Activated naive CD4-positive, alpha-beta T cell treated with anti-CD3 and anti-CD28 coated beads, Interleukin-2, amount 50 U/mL, for 16 hours (primary cell): Measurements from ENCODE around the gene TTC21A.
"Not testable (repeated sequence)": the region's sequence is repeated elsewhere in the genome, so short reads cannot be mapped to it uniquely, and the experiment has no call there.

ENCODE experiments used
- DNase-seq: peaks from one replicate; pipeline ENCODE4 v3.0.0-alpha.2; 2020

The TTC21A gene

DNA sequence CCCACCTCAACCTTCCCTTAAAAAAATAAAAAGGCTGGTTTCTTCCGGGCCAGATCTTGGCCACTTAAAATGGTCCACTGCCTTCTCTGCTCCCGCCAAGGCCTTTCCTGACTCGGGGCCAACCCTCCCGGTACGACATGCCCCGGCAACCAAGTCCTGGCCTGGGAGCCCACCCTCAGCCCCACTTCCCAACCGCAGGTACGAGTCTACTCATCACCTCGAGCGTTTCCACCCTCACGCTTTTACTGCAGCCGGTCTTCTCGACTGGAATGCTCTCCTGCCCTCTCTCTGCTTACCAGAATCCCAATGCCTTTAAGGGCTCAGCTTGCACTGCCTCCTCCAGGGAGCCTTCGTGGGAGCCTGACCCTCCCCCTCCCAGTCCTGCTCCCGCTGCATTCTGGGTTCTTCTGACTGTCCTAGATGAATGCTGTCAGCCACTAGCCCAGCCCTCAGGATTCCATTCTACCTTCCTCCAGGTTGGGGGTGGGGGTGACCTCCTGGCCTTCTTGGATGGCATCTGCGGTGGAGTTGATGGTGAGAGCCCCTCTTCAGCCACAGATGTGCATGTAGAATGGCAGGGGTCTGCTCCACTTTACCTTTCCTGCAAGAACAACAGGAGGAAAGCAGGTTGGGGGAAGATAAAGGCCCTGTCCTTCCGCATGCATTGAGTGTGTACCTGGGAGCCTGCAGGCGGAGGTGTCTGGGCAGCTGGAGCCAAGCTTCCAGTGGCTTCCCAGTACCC is 47.0 kb downstream of the TTC21A start:
- no peak for DNase-seq

DNA sequence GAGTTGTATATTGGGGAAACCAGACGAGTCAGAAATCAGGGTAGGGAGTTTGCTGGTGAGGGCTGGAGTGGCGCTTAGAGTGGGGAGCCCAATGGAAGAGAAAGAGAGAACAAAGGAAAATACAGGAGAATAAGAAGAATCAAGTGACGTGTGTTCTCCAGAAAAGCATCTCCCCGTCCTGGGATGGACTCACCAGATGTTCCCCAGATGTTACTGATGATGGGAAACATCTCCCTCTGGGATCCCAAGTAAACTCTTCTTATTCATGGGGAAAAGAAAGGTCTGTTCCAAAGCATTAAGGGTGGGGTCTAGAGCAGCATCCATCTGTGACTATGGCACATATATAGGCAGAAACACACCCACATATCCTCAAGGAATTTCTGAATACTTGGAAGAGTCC is 48.9 kb downstream of the TTC21A start:
- DNase-seq: no peak

DNA sequence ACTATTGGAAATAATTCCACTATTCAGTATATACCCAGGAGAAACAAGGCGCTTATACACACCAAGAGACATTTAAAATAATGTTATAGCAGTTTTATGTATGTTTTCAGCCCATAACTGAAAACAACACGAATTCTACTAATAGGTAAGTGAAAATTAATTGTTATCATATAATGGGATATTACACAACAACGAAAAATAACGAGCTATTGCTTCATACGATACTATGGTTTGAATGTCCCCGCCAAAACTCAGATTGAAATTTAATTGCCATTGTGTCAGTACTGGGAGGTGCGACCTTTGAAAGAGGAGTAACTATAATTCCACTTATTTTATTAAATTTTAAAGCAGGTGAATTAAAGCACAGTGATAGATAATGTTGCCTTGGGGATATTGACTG is 49.9 kb downstream of the TTC21A start:
- no peak for DNase-seq

DNA sequence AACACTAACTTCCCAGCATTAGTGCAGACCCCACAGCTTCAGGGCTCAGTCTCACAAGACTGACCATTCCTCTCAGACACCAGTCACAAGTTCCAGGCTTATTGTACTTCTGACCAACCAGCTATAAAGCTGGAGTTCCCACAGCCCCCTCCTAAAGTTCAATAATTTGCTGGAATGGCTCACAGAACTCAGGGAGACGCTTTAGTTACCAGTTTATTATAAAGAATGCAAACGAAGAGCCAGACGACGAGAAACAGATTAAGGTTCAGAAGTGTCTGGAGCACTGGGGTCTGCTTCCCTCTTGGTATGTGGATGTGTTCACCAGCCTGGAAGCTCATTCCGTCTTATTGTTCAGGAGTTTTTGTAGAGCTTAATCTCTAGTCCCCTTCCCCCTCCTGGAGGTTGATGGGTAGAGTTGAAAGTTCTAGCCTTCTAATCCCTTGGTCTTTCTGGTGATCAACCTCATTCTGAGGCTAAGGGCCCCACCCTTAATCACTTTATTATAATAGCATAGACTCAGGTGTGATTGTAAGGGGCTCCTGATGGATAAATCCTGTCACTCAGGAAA is 50.8 kb downstream of the TTC21A start:
- DNase-seq: no peak

DNA sequence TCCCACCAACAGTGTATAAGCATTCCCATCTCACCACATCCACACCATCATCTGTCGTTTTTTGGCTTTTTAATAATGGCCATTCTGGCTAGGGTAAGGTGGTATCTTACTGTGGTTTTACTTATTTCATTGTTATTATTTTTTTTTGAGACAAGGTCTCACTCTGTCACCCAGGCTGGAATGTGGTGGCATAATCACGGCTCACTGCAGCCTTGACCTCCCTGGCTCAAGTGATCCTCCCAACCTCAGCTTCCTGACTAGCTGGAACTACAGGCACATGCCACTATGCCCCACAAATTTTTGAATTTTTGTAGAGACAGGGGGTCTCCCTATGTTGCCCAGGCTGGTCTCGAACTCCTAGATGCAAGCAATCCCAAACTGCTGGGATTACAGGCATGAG is 56.9 kb downstream of the TTC21A start:
- DNase-seq: no peak

DNA sequence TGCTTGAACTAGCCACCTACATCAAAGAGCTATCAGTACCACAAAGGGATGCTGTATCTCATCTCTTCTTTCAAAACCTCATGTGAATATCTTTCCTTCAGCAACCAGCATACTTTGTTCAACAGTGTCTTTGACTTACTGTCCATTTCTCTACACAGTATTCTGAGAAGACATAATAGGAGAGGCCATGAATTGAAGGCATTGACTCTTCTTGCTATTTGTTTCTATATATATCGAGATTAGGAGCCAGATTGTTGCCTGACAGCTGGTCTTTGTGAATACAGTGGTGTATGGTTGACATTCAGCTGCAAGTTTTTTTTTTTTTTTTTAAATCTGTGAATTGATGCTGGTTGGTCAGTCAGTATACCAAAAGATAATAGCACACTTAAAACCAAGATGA is 58.0 kb downstream of the TTC21A start:
- no peak for DNase-seq

DNA sequence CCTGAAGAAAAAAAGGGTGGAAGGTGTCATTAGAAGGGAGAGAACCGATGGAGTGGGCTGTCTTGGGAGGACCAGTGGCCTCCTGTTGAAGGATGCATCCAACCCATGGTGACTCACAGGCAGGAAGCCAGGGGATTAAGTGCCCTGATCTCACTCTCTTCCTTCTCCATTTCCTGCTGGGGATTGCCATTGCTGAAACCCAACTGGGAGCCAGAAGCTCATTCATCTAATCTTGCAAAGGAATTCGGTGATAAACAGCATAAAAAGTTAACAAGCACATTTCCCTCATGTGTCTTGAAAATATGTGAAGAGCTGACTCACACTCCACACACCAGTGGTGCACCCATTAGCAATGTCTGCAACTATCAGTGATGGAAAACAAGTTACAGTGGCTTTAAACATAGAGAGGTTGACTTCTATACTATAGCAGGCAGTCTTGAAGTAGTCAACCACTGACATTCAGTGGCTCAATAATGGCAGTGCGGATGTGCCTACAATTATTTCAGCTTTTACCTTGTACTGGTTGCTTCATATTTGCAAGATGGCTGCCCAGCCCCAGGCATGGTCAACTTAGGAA is 58.7 kb downstream of the TTC21A start:
- DNase-seq: no peak

DNA sequence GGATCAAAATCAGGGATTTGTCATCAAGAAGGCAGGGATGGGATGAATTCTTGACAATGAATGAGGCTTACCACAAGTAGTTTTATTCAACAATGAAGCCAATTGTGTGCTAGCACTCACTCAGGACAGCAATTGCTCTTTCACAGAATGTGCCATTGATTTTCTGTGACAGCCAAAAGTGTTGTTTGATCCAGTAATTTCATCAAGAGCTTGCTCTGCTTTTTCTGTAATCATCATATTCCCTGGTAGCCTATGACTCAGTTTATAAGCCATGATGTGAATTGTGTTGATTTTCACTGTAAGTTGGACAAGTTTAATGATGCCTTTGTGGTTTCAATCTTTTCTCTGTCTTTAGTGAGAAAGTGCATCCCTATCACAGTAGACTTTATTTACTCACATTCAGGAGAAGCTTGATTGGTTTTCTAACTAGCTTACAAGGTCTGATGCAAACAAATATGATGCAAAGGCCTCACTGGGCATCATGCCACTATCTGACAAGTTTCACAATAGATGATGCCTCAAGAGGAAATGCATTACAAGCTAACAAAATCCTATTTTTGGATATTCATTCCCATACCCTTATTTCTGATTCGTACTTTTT is 59.6 kb downstream of the TTC21A start:
- DNase-seq: no peak

DNA sequence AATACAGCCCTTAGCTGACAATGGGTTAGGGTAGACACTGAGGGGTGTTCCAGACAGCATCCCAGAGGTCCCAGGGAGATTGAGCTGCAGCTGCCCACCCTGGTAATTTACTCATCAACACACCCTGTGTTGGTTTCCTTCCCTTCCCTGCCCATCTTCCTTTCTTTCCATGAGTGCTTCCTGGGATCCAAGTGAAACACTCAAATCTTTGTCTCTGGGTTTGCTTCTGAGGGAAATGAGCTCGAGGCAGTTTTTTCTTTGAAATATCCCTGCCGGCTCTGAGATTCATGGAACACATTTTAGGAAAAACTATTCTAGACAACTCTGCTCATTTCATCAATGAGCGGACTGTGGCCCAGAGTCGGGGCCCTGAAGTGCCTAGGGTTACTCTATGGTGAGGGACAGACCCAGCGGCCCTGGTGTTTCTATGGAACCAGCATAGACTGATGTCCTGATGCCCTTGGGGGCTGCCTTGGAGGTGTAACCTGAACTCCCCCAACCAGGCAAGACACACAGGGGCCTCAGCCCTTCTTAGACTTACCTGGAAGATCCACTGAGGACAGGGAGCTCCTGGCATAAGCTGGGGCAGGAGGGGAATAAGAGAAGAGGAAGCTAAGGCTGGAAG is 60.8 kb downstream of the TTC21A start:
- DNase-seq: no peak

DNA sequence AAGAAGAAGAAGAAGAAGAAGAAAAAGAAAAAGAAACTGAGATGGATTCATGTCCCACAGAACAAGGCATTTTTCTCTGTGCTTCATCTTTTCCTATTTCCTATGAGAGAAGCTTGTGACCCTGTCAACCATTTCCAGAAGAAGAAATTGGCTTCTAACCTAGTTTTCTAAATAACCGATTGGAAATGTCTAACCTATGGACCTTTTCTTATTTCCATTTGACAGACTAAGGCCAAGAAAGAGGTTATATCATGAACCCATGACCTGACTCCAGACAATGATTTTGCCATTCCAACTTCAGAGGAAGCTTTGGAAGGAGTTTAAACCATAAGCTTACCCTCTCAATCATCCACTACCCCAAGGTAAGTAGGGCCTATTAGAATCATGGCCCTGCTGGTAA is 62.2 kb downstream of the TTC21A start:
- no peak for DNase-seq

DNA sequence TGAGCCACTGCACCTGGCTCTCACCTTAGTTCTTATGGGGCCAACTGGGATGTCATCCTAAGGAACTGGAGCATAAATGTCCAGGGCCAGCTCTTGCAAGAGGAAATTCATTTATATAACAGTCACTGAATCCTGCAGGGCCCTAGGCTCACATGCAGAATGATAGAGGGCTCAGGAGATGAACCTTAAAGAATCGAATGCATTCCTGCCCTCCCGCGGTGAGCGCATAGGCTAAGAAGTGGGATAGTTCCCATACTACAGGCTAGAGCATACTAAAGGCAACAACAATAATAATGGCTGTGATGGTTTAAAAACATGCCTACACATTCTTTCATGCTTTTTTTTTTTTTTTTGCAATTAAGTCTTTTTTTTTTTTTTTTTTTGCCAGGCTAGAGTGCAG is 63.0 kb downstream of the TTC21A start:
- no peak for DNase-seq

DNA sequence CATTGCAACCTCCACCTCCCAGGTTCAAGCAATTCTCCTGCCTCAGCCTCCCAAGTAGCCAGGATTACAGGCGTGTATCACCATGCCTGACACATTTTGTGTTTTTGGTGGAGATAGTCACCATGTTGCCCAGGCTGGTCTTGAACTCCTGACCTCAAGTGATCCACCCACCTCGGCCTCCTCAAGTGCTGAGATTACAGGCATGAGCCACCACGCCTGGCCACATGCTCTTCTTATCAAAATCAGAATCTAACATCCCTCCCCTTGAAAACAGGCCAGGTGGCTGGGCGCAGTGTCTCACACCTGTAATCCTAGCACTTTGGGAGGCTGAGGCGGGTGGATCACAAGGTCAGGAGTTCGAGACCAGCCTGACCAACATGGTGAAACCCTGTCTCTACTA is 63.4 kb downstream of the TTC21A start:
- not testable (repeated sequence) for DNase-seq

DNA sequence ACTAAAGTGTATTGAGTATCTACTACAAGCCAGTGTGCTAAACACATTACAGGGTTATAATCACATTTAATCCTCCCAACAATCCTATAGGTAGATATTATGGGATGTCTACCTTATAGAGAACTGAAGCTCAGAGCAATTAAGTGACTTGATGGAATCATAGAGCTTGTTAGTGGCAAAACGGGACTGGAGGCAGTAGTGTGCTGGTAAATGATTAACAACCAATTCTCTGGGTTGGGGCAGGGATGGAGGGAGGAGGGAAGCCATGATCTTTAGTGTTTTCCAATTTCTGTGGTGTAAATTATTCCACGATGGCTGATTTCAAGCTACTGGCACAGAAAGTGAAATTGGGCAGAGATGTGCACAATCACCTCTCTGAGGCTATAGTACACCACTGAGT is 64.4 kb downstream of the TTC21A start:
- no peak for DNase-seq

DNA sequence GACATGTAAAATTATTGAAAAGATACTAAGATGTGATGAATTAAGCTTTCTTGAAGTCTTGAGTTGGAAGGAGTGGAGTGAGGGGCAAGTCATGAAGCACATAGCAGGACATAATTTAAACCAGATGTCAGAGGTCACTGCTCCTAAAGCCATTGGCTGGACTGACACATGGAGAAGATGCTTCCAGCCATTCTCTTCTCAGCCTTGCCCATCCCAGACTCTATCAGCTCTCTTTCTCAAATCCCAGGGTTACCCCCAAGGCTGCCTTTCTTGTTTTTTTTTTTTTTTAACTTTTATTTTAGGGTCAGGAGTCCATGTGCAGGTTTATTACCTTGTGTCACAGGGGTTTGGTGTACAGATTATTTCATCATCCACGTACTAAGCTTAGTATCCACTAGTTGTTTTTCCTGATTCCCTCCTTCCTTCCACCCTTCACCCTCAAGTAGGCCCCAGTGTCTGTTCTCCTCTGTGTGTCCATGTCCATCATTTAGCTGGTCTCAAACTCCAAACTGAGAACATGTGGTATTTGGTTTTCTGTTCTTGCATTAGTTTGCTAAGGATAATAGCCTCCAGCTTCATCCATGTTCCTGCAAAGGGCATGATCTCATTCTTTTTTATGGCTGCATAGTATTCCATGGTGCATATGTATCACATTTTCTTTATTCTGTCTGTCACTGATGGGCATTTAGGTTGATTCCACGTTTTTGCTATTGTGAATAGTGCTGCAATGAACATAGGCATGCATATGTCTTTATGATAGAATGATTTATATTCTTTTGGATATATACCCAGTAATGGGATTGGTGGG is 66.0 kb downstream of the TTC21A start:
- no peak for DNase-seq

DNA sequence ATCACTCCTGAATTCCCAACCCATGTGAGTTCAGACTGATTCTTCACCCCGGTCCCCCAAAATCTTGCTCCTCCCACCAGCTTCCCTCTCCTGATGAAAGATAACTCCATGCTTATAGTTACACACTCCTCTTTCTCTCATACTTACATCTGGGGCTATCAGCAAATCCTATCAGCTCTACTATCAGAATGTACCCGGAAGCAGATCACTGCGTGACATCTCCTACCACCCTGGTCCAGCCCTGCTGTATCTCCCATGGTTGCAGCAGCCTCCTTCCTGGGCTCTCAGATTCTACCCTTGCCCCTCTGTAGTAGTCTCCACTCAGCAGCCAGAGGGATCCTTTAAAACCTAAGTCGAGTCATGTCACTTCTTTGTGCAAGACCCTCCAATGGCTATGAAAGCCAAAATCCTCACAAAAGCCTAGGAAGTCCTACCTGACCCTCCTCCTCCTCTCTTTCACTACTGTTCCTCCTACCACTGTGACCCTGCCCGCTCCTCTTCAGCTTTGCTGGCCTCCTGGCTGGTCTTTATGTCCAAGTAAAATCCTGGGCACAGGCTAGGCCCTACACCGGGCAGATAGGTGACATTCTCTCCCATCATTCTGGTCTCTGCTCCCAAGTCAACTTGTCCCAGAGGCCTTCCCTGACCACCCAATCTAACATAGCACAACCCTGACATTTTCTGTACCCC is 68.7 kb downstream of the TTC21A start:
- DNase-seq: no peak

DNA sequence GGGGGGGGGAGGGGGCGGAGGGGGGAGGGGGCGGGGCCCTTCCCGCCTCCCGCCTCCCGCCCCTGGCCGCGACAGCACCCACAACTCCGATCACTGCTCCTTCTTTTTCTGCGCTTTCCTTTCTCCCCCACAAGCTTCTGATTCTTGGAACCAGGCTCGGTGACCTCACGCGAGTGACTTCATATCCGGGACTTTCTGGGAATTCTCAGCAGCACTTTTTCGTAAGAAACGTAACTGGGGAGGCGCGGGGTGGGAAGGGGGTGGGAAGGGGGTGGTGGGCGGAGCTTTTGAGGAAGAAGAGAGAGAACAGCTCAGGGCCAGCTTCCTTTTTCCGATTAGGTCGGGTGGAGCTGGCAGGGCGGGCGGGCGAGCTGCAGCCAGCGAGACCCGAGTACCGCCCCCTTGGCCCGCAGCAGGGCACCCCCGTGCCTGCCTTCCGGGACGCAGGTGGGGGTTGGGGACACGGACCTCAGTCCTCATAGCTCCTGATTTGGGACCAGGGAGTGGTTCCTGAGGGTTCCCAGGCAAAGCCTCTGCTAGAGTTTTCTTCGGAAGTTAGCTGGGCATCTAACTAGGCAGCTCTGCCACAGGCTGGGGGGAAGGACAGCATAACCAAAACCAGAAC is 70.3 kb downstream of the TTC21A start:
- DNase-seq: peak; percentile 44

DNA sequence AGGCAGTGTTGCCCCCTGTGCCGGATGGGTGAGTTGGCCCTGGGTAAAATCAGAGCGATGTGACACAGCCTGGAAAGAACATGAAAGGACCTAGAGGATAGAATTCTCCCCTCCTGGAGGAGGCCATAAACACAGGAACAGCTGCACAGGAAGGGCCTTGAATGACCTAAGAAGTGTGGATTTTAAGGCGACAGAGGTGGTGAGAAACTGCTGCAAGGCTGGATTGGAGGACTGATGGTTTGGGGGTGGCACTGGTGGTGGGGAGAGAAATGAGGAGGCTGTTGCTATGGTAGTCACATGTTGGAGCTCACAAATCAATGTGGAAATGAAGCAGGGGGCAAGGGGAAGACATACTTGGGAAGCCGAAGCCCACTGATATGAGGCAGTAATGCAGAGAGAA is 71.1 kb downstream of the TTC21A start:
- no peak for DNase-seq

DNA sequence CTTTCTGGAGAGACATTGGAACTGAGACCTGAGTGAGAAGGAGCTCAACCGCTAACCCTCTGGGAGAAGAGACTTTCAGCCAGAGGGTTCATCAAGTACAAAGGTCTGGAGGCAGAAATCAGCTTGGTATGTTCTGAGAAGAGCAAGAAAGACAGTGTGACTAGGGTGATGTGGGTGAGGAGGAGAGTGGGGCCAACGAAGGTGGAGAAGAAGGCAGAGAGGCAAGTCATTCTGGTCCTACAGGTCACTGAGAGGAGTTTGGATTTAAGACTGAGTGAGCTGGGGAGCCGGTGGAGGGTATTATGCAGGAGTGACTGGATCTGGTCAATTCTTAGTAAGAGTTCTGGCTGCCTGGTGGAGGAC is 72.7 kb downstream of the TTC21A start:
- no peak for DNase-seq

DNA sequence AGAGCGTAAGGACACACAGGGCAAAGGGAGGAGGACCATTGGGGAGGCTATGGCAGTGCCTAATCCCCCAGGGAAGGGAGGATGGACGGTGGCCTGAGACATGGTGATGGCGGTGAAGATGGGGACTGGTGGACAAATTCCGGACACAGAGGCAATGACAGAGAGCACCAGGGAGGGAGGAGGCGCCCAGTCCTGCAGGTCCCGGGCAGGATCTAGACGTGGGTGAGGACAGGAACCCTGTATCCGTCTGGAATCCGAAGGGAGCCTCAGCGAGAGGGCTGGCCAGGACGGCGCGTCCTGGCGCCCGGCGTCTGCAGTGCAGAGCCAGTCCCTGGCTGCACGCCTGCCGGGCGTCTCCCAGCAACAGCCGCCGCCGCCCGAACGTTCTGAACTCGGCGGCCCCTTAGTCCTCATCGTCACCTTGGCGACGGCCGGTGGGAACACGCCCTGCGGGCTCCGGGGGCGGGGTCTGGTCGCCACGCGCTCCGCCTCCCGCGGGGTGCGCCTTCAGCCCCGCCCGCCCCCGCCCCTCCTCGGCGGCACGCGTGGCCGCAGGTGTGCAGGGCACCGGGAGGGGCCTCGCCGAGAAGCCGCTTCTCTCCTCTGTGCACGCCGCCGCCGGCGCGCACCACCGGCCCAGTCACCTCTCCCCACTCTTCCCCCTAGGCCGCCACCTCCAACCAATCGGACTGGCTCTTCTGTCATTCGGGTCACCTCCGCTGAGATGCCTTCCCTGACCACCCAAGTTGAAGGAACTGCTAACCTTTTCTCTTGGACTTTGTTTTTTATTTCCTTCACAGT is 73.3 kb downstream of the TTC21A start:
- peak; percentile 85 for DNase-seq

DNA sequence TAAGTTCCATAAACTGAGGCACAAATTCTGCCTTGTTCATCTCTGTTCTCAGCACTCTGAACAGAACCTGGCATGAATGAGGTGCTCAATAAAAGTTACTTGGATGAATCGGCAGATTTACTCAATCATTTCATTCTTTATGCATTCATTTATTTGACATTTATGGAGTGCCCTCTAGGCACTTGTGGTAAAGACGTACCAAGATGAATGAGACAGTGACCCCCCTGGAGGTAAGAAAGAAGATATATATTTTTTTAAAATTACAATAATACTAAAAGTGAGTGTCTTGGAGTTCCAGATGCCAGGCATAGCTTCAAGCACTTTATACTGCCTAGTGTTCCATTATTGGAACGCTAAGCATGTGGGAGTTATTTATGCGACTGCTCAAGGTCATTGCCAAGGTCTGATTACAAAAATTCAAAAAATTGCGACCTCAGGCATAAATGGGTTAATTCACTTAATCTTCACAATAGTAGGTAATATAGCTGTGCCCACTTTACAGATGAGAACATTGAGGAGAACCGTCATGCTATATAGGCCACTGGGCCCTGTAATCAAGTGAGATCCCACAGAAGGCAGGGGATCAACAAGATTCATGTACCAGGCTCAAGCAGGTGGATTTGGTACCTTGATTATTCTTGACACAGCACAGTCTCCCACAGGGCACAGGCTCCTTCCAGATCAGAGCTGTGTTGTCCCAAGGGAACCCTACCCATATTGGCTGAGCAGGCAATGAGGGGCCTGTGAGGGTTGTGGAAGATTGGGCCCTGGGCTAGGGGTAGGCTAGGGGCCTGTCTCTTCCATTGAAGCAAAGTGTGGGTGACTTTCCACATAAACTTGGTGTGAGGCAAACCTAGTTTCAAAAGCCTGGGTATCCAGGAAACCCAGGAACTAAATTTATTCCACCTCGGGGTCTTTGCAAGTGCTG is 74.2 kb downstream of the TTC21A start:
- DNase-seq: no peak
